ENCODE data around the gene OR2AG2. TPM values are rescaled to one million over a fixed set of nuclear protein-coding genes. Genes with fewer than 3 reads are reported as not detected.

OR2AG2 gene
- polyA plus RNA-seq, 1 donor, result 0.06 TPM

GRCh38 chr11:6721343-6721742 is 50.4 kb downstream of the OR2AG2 start:
- no peaks in the 10 kb centered on the region for H3K9me3 ChIP-seq (ENCODE audit: control insufficient read depth, low read depth, low read length)
- no peaks in the 10 kb centered on the region for H3K36me3 ChIP-seq (ENCODE audit: control insufficient read depth, insufficient read depth, low read length)
- H3K27me3 ChIP-seq (ENCODE audit: control insufficient read depth, insufficient read depth, low read length), result peaks cover 3% of the 10 kb centered on the region
- no peak for DNase-seq
- H3K4me3 ChIP-seq (ENCODE audit: low read length), result no peak overlapping the region
- no CpG with 5 or more reads among the region's 1 CpG for whole genome bisulfite sequencing (ENCODE audit: insufficient coverage, low lambda C conversion rate)
- H3K27ac ChIP-seq (ENCODE audit: low read length), result no peak overlapping the region
- no peaks in the 10 kb centered on the region for H3K4me1 ChIP-seq (ENCODE audit: control insufficient read depth, insufficient read depth, low read length)

- no peak for DNase-seq
- H3K9me3 ChIP-seq (ENCODE audit: control insufficient read depth, low read depth, low read length), result no peaks in the 10 kb centered on the region
- H3K36me3 ChIP-seq (ENCODE audit: control insufficient read depth, insufficient read depth, low read length), result no peaks in the 10 kb centered on the region
- H3K4me1 ChIP-seq (ENCODE audit: control insufficient read depth, insufficient read depth, low read length), result no peaks in the 10 kb centered on the region
- H3K27me3 ChIP-seq (ENCODE audit: control insufficient read depth, insufficient read depth, low read length), result peaks cover 3% of the 10 kb centered on the region
- WGBS (ENCODE audit: insufficient coverage, low lambda C conversion rate), result 40% methylated on average over 1 of the region's 1 CpG
- no peak overlapping the region for H3K27ac ChIP-seq (ENCODE audit: low read length)
- no peak overlapping the region for H3K4me3 ChIP-seq (ENCODE audit: low read length)
These were observed 52.2 kb downstream of the OR2AG2 start for GRCh38 chr11:6719576-6719975.

- Histone ChIP-seq H3K27ac (ENCODE audit: low read length) (no peak overlapping the region), H3K36me3 (ENCODE audit: control insufficient read depth, insufficient read depth, low read length) (no peaks in the 10 kb centered on the region), H3K27me3 (ENCODE audit: control insufficient read depth, insufficient read depth, low read length) (peaks cover 3% of the 10 kb centered on the region), H3K9me3 (ENCODE audit: control insufficient read depth, low read depth, low read length) (no peaks in the 10 kb centered on the region), H3K4me1 (ENCODE audit: control insufficient read depth, insufficient read depth, low read length) (no peaks in the 10 kb centered on the region), H3K4me3 (ENCODE audit: low read length) (no peak overlapping the region)
- 100% methylated on average over 1 of the region's 3 CpGs for WGBS (ENCODE audit: insufficient coverage, low lambda C conversion rate)
- no peak for DNase-seq
These were observed 54.4 kb downstream of the OR2AG2 start for GRCh38 chr11:6717426-6717825.

Other genes starting within 250 kb of the OR2AG2 start
- 28.5 TPM for gene RRP8, start 168.4 kb downstream of the OR2AG2 start, polyA plus RNA-seq
- gene ILK, start 168.2 kb downstream of the OR2AG2 start, polyA plus RNA-seq, result 133 TPM
- gene TAF10, start 159.8 kb downstream of the OR2AG2 start, polyA plus RNA-seq, result 91.0 TPM
- gene TPP1, start 152.6 kb downstream of the OR2AG2 start, polyA plus RNA-seq, result 310 TPM
- gene DCHS1, start 116.2 kb downstream of the OR2AG2 start, polyA plus RNA-seq, result 17.1 TPM
- gene MRPL17, start 88.6 kb downstream of the OR2AG2 start, polyA plus RNA-seq, result 58.3 TPM
- gene OR2AG1, start 11.0 kb upstream of the OR2AG2 start, polyA plus RNA-seq, result 0.07 TPM
- gene OR6A2, start 27.7 kb upstream of the OR2AG2 start, polyA plus RNA-seq, result 0.03 TPM
- not detected for gene OR10A5, start 73.7 kb upstream of the OR2AG2 start, polyA plus RNA-seq
- 0.04 TPM for gene OR10A2, start 91.1 kb upstream of the OR2AG2 start, polyA plus RNA-seq
- gene OR10A4, start 104.6 kb upstream of the OR2AG2 start, polyA plus RNA-seq, result not detected
- gene OR2D2, start 120.5 kb upstream of the OR2AG2 start, polyA plus RNA-seq, result not detected
- not detected for gene OR2D3, start 149.0 kb upstream of the OR2AG2 start, polyA plus RNA-seq
- gene ZNF215, start 154.4 kb upstream of the OR2AG2 start, polyA plus RNA-seq, result 5.5 TPM
- gene ZNF214, start 248.4 kb upstream of the OR2AG2 start, polyA plus RNA-seq, result 7.7 TPM
- gene NLRP14, start 248.5 kb upstream of the OR2AG2 start, polyA plus RNA-seq, result 0.82 TPM

All from large intestine (tissue), 3 donors.